Measurements from ENCODE around the gene C16orf90.

- TF ChIP-seq EZH2 (IDR thresholded peaks at IDR 0.05; ENCODE audit: insufficient read depth, poor library complexity, severe bottlenecking) (no peak), EZH2phosphoT487 (IDR thresholded peaks at IDR 0.05; ENCODE audit: insufficient read depth, low read depth) (no peak)
Measured at GRCh38 chr16:3468501-3468900, 26.8 kb downstream of the C16orf90 start.

All from GM23248 (cell line).